ENCODE results near the gene ZBTB20.

DNA sequence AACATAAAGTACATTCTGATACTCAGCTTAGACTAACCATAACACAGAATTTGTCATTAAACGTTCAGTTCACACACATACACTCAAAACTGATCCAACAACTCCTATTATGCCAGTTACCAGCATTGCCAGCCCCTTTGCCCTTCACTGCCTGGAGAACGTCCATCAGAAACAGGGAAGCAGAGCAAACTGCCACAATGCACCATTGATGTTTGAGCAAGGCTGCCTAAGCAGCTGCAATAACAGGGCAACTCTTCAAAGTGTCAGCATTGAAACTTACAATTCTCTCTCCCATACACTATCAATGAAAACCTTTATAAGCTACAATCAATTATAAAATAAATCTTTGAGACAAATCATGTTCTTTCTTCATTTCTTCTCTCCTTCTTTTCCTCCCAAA, 85.1 kb downstream of the ZBTB20 start:
- TF ChIP-seq CTCF (IDR thresholded peaks at IDR 0.05 in 8 of 11, conservative IDR thresholded peaks at IDR 0.05 in 3 of 11) (no peak), POLR2A (IDR thresholded peaks at IDR 0.05) (no peak), POLR2AphosphoS5 (IDR thresholded peaks at IDR 0.05) (no peak)

All from spleen (tissue), 7 donors.